Right lobe of liver (tissue), 4 donors: ENCODE measurements around the gene LRP3.

Experiments used
- CTCF ChIP-seq, 4 donors: fragments of 200-600 bp in 3 of 4; fragments of 450-650 bp in 1 of 4; IDR thresholded peaks; one replicate each; pipeline versions ENCODE4 v1.5.1 to v1.8.0; 2016 to 2022; ENCODE audit warnings: antibody characterized with exemption in 4 of 4, mild to moderate bottlenecking in 2 of 4
- POLR2A ChIP-seq: fragments of 450-650 bp; IDR thresholded peaks from one replicate; pipeline ENCODE4 v1.6.1; 2017; ENCODE audit warnings: antibody characterized with exemption, mild to moderate bottlenecking
- donor health status: DM: no; HTN: no; CAD: no.
- donor health status: DM: no; HTN: no; CAD: no.
- donor health status: DM: no; HTN: yes; CAD: no.

GRCh38 chr19:33175886-33176669, 18.1 kb upstream of the LRP3 start:
- TF ChIP-seq CTCF (IDR thresholded peaks at IDR 0.05) (no peak), POLR2A (no peak)
